TTC549 (cell line): ENCODE data around the gene PCNP.
"Not testable (repeated sequence)": the region's sequence is repeated elsewhere in the genome, so short reads cannot be mapped to it uniquely, and the experiment has no call there.

Experiments used
- FAIRE-seq: peaks from 2 replicates; lab custom pipeline; 2012; peaks lifted over from hg19 to GRCh38; lab: Jason Lieb, UNC

Gene PCNP

GRCh38 chr3:101567528-101568317 is 6.3 kb upstream of the PCNP start:
- FAIRE-seq, result no peak

DNA sequence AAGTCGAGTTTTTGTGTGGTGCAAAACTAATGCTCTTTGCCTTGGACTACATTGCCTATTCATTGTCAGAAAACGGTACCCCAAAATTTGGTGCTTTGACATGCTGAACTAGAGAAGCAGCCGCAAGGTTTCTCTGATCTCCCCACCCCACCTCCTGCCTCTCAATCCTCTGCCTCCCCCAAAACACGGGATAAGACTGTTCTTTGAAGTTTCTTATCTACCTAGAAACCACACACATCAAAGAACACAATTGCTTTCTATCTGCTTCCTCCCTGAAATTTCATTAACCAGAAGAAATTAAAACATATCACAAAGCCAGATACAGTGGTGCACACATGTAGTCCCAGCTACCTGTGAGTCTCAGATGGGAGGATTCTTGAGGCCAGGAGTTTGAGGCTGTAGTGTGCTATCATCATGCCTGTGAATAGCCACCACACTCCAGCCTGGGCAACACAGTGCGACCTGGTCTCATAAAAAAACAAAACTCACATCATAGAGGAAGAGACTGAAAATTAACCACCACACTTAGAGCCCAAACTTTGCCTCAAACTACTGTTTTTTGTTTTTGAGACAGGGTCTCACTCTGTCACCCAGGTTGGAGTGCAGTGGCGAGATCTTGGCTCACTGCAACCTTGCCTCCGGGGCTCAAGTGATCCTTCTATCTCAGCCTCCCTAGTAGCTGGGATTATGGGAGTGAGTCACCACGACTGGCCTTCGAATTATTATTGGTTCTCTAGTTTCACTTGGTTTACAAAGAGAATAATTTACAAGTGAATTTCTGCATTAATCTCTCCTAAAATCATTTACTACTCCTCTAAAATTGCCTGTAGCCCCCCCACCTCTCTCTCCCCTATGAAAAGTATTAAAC is 2.7 kb upstream of the PCNP start:
- FAIRE-seq, result no peak

DNA sequence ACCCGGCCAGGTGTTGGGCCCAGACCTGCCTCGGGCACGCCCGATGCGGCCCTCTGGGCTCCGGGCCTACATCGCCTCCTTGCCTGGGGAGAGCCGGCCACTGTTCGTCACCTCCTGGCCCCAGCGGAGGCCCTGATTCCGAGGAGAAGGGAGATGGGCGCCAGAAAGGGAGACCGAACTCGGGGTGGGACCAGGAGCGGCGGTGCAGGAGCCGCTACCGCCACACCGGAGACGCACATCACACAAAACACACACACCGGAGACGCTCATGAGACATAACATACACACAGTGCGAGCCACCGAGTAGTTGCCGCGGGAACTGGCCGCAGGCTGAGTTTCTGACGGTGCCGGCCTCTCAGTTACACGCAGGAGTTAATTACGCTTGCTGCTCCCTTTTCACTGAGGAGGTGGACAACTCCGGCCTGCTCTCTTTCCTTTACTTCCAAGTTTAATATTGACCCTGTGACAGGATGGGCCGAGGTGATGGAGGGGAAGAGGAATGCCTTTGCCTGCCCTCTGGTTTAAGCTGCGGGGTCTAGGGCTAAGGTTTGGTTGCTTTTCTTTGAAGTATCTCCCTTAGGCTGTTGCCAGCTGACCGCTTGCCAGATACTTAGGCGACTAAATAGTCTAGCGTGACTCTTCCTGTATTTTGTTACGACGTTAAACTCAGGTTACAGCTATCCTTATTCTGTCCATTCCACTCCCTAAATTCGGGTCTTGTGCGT is 570 bp downstream of the PCNP start:
- no peak for FAIRE-seq

DNA sequence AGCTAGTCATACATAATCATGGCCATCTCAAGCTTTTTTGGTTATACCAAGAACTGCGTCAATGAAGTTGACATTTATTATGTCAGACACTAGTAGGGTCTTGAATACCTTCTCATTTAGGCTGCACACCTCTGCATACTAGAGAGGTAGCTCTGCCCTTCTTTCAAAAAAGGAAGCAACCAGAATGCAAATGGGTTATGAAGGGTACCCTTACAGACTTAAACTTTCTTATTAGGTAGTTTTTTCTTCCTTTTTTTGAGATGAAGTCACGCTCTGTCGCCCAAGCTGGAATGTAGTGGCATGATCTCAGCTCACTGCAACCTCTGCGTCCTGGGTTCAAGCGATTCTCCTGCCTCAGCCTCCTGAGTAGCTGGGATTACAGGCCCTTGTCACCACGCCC is 3.3 kb downstream of the PCNP start:
- no peak for FAIRE-seq

GRCh38 chr3:101588616-101589015 is 14.6 kb downstream of the PCNP start:
- no peak for FAIRE-seq

DNA sequence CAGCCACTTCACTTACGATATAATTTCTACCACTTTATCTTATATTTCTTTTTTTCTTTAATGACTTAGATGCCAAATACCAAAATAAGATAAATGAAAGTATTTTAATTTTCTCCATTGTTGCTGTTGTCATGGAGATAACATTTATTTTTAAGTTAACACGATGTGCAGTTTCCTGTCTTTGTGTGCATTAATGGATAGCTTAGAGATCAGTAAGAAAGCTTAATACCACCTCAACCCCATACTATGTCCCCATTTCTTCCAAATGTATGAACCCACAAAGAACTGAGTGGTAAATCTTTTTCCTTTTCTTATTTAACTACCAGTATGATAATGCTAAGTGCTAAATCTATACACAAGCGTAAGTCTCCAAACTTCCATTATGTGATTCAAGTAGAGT is 17.1 kb downstream of the PCNP start:
- FAIRE-seq, result no peak

- FAIRE-seq, result no peak
Observed at GRCh38 chr3:101602731-101603130, 28.8 kb downstream of the PCNP start.

DNA sequence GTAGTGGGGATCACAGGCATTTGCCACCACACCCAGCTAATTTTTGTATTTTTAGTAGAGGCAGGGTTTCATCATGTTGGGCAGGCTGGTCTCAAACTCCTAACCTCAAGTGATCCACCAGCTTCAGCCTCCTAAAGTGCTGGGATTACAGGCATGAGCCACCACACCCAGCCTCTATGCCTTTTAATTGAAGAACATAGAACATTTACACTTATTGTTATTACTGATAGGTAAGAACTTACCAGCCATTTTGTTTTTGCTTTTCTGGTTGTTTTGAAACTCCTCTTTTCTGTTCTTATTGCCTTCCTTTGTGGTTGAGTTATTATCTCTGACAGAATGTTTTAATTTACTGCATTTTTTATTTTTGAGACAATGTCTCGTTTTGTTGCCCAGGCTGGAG is 29.2 kb downstream of the PCNP start:
- no peak for FAIRE-seq

- FAIRE-seq, result not testable (repeated sequence)
Observed at GRCh38 chr3:101605398-101605797, 31.4 kb downstream of the PCNP start.

- FAIRE-seq, result no peak
Observed at GRCh38 chr3:101611023-101611422, 37.0 kb downstream of the PCNP start.

GRCh38 chr3:101613014-101613413 is 39.0 kb downstream of the PCNP start:
- not testable (repeated sequence) for FAIRE-seq

DNA sequence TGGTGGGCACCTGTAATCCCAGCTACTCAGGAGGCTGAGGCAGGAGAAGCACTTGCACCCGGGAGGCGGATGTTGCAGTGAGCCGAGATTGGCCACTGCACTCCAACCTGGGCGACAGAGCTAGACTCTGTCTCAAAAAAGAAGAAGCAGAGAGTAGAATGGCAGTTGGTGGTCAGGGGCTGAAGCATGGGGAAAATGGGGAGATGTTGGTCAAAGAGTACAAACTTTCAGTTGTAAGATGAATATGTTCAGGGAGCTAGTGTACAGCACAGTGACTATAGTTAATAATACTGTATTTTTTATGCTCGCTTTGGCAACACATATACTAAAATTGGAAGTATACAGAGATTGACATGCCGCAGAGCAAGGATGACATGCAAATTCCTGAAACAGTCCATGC is 41.5 kb downstream of the PCNP start:
- FAIRE-seq, result no peak

- no peak for FAIRE-seq
Observed at GRCh38 chr3:101617478-101617877, 43.5 kb downstream of the PCNP start.

GRCh38 chr3:101618726-101619125 is 44.7 kb downstream of the PCNP start:
- no peak for FAIRE-seq

DNA sequence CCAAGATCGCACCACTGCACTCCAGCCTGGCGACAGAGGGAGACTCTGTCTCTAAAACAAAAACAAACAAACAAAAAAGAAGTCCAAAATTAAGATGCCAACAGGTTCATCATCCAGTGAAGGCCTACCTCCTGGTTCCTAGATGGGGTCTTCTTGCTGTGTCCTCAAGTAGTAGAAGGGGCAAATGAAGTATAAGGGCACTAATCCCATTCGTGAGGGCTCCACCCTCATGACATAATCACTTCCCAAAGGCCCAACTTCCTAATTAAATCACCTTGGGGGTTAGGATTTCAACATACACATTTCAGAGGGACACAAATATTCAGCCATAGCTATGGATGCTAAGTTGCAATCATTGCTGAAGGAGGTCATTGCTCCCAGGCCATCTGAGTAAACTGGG is 45.8 kb downstream of the PCNP start:
- no peak for FAIRE-seq

DNA sequence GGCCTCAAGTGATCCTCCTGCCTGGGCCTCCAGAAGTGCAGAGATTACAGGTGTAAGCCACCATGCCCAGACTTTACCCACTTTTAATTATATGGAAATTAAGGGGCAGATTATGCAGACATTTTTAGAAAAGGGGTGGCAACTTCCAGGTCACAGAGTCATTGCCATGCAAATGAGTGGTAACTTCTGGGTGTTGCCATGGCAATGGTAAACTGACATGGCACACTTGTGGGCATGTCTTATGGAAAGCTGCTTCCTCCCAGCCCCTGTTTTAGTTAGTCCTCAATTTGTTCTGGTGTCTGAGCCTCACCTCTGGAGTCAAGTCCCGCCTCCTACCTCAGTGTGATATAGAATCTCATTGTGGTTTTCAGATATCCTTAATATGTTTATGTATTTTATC is 49.7 kb downstream of the PCNP start:
- no peak for FAIRE-seq

DNA sequence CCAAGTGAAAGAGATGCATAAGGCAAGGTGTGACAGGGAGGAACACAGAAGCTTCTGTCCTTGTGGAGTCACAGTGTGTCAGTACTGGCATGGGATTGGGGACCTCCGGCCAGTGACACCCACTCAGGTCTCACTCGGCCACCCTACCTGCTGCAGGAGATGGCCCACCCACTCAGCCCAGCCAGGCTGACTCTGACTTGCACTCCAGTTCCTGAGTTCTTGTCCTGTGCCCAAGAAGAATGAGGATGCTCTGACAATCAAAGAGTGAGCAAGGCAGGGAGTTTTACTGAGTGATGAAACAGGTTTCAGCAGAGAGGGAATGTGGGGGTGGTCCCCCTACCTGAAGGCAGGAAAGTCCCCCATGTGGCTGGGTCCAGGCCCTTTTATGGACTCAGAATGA is 50.9 kb downstream of the PCNP start:
- no peak for FAIRE-seq

- no peak for FAIRE-seq
Observed at GRCh38 chr3:101625879-101626278, 51.9 kb downstream of the PCNP start.

DNA sequence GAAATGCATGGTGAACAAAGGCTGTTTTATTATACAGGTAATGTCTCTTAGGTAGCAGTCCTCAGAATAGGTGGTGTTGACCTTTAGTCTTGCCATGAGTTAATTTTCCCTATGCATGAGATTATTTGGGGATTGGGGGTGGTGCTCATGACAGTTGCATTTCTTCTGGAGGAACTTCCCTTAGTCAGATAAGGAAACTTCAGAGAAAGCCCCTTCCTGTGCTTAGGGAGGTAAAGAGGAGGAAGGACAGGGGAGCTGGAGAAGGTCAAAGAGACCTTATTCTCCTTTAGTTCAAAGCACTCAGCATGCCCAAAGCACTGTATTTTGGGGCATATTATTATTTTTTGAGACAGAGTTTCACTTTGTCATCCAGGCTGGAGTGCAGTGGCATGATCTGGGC is 55.2 kb downstream of the PCNP start:
- FAIRE-seq, result no peak

GRCh38 chr3:101631098-101631796 is 57.3 kb downstream of the PCNP start:
- no peak for FAIRE-seq

DNA sequence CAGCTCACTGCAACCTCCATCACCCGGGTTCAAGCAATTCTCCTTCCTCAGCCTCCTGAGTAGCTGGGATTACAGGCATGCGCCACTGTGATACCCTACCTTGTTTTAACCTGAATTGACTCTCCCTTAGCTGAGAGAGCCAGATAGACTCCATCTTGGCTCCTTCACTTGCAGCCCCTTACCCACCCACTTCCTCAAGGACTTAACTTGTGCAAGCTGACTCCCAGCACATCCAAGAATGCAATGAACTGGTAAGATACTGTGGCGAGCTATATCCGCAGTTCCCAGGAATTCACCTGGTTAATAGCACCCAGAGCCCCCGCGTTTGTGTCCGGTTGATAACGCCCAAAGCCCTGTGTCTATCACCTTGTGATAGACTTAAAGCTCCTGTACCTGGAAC is 58.0 kb downstream of the PCNP start:
- not testable (repeated sequence) for FAIRE-seq

DNA sequence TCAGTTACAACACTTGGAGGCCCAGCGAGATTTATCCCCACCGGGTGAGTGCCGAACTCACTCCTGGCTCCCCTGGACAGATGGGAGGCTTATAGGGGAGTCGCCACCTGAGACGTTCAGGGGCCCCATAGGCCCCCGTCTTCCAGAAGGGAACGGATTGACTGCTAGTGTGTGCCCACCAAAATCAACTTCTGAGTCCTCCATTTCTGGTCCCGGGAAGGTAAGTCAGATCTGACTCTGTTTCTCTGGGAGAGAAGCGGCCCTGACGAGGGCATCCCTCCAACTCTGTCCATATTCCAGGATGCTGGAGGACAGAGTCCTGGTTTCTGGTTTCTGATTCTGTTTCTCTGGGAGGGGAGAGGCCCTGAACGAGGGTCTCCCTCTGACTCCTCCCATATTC is 58.6 kb downstream of the PCNP start:
- no peak for FAIRE-seq
